ENCODE data around the gene SARNP.

Gene SARNP

DNA sequence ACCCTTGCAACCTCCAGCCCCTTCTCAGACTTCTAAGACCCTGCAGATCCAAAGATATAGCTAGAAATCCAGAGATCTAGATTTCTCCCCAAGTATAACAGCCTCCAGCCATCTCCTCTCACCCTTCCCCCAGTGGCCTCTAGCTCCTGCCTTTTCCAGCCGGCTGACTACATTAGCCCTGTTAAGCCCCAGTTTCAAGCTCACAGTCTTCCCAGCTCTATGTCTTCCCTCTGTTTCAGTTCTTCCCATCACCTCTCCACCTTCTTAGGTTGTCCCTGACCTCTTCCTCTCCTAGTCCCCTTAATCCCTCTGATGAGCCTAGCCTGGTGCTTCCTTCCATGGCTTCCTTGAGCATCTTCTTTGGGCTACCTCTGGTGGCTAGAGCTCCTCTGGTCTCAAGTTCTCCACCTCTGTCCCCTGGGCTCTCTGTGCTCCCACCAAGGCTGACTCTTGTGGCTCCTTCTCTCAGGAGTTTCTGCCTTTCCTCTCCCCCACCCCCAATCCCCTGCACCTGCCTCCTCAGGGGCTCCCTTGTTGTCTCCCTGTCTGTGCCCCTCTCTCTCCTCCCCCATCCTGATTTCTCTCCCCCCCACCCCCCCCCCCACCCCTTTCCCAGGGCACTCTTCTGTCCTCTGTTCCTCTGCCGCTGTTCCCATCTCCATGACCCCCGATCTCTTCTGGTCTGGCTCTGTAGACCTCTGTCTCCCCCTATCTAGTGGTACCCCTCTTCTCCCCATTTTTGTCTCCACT lies 75.4 kb downstream of the SARNP start:
- DNase-seq: no peak

GRCh38 chr12:55739025-55739378 lies 78.5 kb downstream of the SARNP start:
- no peak for DNase-seq

- peak; percentile 61 for DNase-seq
These were observed 79.2 kb downstream of the SARNP start for GRCh38 chr12:55738123-55739024.

DNA sequence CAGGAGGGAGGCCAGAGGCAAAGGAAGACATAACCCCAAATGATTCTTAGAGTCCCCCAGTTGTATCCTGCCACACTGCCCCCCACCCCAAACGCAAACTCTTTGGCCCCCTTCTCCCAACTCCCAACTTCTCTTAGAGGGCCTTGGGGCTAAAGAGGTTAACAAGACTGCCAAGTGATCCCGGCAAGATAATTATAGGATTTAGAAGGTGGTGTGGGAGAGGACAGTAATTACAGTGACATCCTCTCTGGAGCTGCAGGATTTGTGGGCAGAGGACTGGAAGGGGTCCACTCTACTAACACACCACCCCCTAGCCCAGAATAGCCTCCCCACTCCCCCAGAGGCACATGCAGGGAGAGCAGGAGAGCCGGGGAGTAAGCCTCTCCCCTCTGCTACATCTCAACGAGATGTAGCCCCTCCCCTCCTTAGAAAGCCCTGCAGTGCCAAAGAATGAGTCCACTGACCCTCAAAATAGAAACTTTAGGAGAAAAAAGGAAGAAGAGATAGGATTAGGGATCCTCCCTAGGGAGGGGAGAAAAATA lies 79.9 kb downstream of the SARNP start:
- no peak for DNase-seq

DNA sequence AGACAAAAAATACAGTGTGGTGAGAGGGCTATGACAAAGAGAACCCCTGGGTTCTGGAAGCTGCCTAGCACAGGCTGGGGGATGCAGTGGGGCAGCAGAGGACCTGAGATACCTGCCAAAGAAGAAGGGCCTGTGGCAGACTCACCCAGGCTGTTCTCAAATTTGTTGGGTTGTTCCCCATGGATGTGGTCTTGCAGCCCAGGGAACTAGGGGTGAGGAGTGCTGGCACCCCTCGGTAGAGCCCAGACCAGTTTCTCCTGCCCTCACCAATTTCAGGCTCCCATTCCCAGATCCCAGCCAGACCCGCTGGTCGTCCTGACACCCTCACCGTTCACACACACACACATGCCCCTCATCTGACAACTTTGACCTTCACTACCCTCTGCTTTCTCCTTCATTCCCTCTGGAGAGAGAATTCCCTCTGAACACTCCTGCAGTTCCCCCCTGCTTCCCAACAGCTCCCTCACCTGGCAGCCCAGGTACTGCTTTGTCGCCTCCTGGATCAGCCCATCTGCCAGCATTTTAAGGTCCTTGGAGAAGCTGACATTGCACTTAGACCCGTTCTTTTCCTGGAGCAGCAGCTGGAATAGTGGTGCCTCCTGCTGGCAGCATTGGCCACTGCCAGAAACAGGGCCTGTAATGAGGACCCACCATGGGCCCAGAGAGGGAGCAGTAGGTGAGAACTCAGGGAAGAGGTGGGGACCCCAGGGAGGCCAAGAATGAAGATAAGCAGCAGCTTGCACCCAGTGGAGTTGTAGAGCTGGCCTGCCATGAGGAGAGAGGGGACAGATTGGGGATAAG lies 80.5 kb downstream of the SARNP start:
- DNase-seq: peak; percentile 10

DNA sequence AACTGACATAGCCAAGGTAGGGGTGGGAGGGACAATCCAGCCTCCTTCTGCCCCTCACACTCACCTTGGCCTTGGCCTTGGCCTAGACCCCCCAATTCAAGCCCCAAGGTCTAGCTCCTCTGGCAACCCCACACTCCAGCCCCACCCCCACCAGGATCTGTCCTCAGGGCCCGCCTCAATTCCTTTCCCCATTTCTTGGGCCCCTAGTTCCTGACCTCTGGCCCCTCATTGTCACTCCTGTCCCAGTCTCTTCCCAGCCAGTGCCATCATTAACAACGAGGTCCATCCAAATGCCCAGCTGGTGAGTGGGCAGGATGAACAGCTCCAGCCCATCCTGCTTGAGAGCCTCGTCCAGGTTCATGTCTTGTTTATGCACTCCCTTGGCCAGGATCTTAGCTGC lies 81.4 kb downstream of the SARNP start:
- DNase-seq: no peak

DNA sequence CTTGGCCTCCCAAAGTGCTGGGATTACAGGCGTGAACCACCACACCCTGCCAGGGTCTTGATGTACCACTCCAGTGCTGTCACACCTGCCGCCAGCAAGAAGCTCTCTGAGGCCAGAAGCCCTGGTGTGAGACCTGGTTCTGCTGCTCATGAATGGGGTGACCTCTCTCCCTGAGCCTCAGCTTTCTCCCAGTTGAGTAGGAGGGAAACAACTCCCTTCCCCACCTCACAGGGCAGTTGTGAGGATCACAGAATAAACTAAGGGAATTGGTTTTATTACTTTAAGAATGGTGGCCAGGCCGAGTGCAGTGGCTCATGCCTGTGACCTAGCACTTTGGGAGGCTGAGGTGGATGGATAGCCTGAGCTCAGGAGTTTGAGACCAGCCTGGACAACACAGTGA lies 82.9 kb downstream of the SARNP start:
- DNase-seq: no peak

DNA sequence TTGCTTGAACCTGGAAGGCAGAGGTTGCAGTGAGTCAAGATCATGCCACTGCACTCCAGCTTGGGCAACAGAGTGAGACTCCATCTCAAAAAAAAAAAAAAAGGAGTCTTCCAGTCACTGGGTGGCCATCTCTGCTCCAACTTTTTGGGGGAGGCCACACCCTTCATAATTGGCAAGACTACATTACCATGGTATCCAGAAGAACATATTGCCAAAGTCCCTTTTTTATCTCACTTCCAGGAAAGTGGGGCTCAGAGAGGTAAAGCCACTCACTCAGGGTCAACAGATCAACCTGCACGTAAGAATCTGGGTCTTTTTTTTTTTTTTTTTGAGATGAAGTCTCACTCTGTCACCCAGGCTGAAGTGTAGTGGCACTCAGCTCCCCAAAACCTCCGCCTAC lies 83.7 kb downstream of the SARNP start:
- no peak for DNase-seq

GRCh38 chr12:55733021-55733555 lies 84.4 kb downstream of the SARNP start:
- no peak for DNase-seq

- no peak for DNase-seq
These were observed 85.2 kb downstream of the SARNP start for GRCh38 chr12:55732288-55732687.

DNA sequence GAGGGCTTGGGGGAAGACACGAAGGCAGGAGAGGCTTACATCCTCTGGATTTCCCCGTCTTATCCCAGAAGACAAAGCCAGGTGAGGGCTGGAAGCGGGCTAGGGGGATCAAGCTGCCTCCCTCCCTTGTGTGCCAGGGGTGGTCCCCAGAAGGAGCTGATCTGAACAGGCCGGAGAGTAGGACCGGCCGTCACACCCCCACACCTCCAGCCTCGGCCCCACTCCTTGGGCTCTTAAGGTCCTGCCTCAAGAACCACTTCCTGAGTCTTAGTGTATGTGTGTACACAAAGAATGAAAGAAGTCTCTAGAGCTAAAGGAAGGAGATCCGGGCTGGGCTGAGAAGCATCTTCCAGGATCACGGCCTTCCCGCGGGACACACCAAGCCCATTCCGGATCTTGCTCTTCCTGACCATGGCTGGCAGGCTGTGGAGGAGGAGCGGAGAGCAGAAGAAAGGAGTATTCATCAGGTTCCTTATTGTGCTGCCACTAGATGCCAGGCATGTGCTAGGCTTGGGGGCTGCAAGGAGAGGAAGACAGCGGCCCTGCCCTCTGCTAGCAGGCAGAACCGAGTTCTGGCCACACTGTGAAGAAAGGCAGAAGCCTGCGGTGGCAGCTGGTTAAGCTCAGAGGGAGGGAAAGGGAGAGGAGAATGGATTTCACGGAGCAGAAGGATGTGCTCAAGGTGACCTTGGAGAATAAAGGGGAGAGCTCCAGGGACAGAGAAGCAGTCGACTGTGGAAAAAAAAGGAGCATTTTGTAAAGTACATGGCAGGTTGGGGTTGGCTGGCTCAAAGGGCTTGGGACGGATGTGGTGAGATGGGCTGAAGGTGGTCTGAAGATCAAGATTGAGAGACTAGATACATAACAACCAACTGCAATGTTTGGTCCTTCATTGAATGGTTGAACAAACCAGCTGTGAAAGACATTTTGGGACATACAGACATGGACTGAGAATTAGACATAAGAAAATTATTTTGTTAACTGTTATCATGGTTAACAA lies 87.4 kb downstream of the SARNP start:
- DNase-seq: no peak

DNA sequence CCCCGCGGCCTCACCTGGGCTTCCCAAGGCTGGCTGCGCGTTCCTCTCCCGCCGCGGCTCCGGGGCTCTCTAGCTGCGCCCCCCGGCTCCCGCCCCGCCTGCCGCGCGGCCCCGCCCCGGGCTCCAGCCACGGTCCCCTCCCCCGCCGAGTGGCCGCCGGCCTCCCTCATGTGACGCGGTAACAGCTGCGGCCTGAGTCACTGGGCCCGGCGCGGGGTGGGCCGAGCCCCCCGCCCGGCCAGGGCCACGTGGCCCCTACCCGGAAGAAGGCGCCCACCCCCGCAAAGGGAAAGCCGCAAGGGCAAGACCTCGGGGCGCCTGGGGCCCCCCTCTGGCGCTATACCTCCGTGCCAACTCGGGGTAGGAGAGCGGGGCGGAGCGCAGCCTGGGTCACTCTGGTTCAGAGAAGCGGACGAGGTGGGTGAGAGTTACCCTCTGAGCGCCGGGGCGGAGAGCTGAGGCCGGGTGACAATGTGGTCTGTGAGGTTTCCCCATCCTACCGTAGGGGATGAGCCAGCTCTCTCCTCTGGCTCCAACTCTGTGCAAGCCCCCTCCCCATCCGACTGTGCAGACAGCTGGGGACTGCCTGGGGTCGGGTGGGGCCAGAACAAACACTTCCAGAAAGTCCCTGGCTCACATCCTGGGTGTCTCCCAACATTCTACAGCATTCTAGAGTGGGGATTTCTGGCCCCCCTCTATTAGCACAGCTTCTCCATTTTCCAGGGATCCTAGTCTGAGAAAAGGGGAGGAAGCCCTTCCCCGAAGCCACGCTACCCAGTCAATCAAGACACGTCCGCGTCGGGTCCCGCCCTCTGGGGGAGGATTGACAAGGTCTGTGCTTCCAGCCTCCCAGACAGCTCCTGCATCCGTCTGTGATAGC lies 88.3 kb downstream of the SARNP start, which contains the start of gene CD63:
TSS of gene CD63 (minus strand) at position 71 of the 880 bp plus-strand sequence. CDS start 668 bp downstream, outside the sequence.
- peak; percentile 44 for DNase-seq

DNA sequence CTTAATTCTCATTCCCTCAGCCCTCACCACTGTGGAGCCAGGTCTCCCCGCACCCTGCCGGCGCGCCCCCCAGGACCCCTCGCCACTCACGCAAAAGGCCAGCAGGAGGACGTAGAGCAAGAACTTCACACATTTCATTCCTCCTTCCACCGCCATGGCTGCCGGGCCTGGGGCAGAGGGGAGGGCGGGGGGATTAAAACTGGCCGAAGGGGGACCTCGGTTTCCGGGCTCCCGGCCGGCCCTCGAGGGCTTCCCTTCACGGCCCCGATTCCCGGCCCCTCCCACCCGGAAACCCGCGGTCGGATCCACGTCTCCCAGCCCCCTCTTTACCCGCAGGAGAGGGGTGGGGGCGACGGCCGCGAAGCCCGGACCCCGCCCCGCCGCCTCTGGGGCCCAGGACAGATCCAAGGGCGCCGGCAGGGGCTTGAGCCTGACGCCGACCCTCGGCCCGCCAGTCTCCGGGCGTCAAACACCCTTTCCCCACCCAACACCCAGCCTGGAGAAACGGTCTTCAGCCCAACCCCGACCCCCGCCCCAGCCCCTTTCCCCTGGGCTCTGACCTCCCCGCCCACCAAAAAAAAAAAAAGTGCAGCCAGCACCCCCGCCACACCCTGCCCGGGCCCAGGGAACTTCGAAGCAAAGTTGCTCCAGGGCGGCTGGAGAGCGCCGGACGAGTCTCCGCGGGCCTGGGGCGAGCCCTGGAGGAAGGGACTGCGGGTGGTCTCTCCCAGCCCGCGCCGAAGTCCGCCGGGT lies 89.2 kb downstream of the SARNP start:
- DNase-seq: no peak

GRCh38 chr12:55727643-55728185 lies 89.8 kb downstream of the SARNP start:
- no peak for DNase-seq

DNA sequence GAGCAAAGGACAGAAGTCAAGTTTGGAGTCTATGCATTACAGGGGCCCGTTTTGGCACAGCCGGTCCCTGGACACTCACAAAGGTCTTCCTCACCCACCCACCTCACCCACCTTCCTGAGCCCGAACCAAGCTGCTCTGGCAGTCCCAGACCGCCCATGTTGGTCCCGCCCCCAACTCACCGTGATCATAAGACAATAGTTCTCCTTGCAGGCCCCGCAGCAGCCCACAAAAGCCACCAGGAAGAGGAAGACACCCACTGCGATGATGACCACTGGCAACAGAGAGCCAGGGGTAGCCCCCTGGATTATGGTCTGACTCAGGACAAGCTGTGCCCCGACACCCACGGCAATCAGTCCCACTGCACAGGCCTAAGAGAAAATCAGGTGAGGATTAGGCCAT lies 90.6 kb downstream of the SARNP start:
- DNase-seq: no peak

GRCh38 chr12:55725556-55725955 lies 92.0 kb downstream of the SARNP start:
- no peak for DNase-seq

GRCh38 chr12:55724940-55725309 lies 92.6 kb downstream of the SARNP start:
- no peak for DNase-seq

- peak; percentile 33 for DNase-seq
These were observed 93.1 kb downstream of the SARNP start for GRCh38 chr12:55724226-55724939.

Measured in effector CD8-positive, alpha-beta T cell (primary cell).